ENCODE data around the gene TNKS1BP1. TPM values are rescaled to one million over a fixed set of nuclear protein-coding genes. Genes with fewer than 3 reads are reported as not detected.

Gene TNKS1BP1
- total and polyA plus RNA-seq, 9 of the 15 experiments (the other 6 are each of a cell fraction or from before 2014, with no cell fraction given): 1.1 to 47.2 (median 10.9) TPM

GRCh38 chr11:57321388-57322255 is 3.1 kb downstream of the TNKS1BP1 start:
- DNase-seq (ENCODE audit: extremely low read depth in 1 of 4, low spot score in 3 of 4): peak; percentile 66 to 89 (median 78)
- peaks cover 7% of the 10 kb centered on the region for H3K9me1 ChIP-seq (ENCODE audit: control insufficient read depth, insufficient read depth, low read length)
- H3K27me3 ChIP-seq (ENCODE audit: control insufficient read depth in 2 of 2, insufficient read depth in 2 of 2, low read length in 2 of 2): no peaks in the 10 kb centered on the region
- intact Hi-C loops (cut with micrococcal nuclease) (loop anchor here (1.0 kb wide), 1 partner anchor 10 kb away; no protein-coding TSS in a partner anchor), in situ Hi-C loops (cut with MboI) (no loop called here)
- H3K4me2 ChIP-seq (ENCODE audit: insufficient read depth, low read length): peak overlapping the region; percentile 78
- no peaks in the 10 kb centered on the region for H3K9me3 ChIP-seq (replicated peaks; ENCODE audit: control insufficient read depth, insufficient read depth, low read depth, low read length)
- H3K9ac ChIP-seq (ENCODE audit: insufficient read depth in 1 of 2, low read depth in 2 of 2, low read length in 2 of 2): peak overlapping the region; percentile 7 to 87; a peak in 3 of 4 replicates
- peaks cover 45 to 61% of the 10 kb centered on the region in 2 experiments for H3K4me1 ChIP-seq (replicated peaks in 1 of 2; ENCODE audit: control insufficient read depth in 2 of 2, insufficient read depth in 2 of 2, low read length in 2 of 2)
- H3K79me2 ChIP-seq (ENCODE audit: control insufficient read depth, insufficient read depth, low read length): peaks cover 39% of the 10 kb centered on the region
- peak; percentile 11 for FAIRE-seq
- peak overlapping the region; percentile 49 for H3K27ac ChIP-seq (ENCODE audit: extremely low read depth, low read depth, low read length)
- H2AFZ ChIP-seq (ENCODE audit: low read depth, low read length): no peak overlapping the region; the same call in 1 of the 2 replicates
- ChIA-PET POLR2A (interaction anchor here (0.6 to 6.3 kb wide), 11 partner anchors 9 to 464 kb away, joined by 3 to 68 read pairs (median 3); no protein-coding TSS in a partner anchor), CTCF (ENCODE audit: low intra/inter-chr PET ratio) (interaction anchor here (0.6 kb wide), 1 partner anchor 19 kb away, joined by 3 read pairs; no protein-coding TSS in a partner anchor)
- H3K36me3 ChIP-seq (ENCODE audit: control insufficient read depth, insufficient read depth, low read length): peaks cover 56% of the 10 kb centered on the region
- no peak; the same call in 2 of the 3 replicates for ATAC-seq
- peak overlapping the region; percentile 18 for H3K4me3 ChIP-seq
- peaks cover 7% of the 10 kb centered on the region for H4K20me1 ChIP-seq (replicated peaks; ENCODE audit: control insufficient read depth, insufficient read depth, low read length)
- no TSS peak for BruUV-seq (replicated peaks)
- 10% methylated on average over 6 of the region's 6 CpGs for WGBS (ENCODE audit: insufficient coverage, low coverage, missing lambda C conversion rate)
- TF ChIP-seq, protein P1, sequence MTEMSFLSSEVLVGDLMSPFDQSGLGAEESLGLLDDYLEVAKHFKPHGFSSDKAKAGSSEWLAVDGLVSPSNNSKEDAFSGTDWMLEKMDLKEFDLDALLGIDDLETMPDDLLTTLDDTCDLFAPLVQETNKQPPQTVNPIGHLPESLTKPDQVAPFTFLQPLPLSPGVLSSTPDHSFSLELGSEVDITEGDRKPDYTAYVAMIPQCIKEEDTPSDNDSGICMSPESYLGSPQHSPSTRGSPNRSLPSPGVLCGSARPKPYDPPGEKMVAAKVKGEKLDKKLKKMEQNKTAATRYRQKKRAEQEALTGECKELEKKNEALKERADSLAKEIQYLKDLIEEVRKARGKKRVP (CRISPR knock-in tag; IDR thresholded peaks at IDR 0.05): no peak
- TF ChIP-seq KAT8 (IDR thresholded peaks at IDR 0.05; ENCODE audit: low read depth): no peak
- no peak for TF ChIP-seq ZNF830 (CRISPR knock-in tag; IDR thresholded peaks at IDR 0.05)
- peak; percentile 74 for TF ChIP-seq RBBP5 (IDR thresholded peaks at IDR 0.05; ENCODE audit: borderline replicate concordance, insufficient read depth, low read length, poor library complexity, severe bottlenecking)
- peak; percentile 32; the same call in 1 of the 2 replicates for TF ChIP-seq HDAC2 (IDR thresholded peaks at IDR 0.05)
- TF ChIP-seq NR4A1 (CRISPR knock-in tag; IDR thresholded peaks at IDR 0.05): no peak
- no peak for TF ChIP-seq NR4A1 (tag; IDR thresholded peaks at IDR 0.05)
- TF ChIP-seq TFAM (CRISPR knock-in tag; conservative IDR thresholded peaks at IDR 0.05): no peak
- no peak for TF ChIP-seq HDAC8 (tag; IDR thresholded peaks at IDR 0.05)
- TF ChIP-seq MTA2 (IDR thresholded peaks at IDR 0.05; ENCODE audit: low read depth): no peak
- no peak for TF ChIP-seq EP400 (IDR thresholded peaks at IDR 0.05)
- no peak for TF ChIP-seq MCM2 (IDR thresholded peaks at IDR 0.05; ENCODE audit: low read depth)
- no peak for TF ChIP-seq POLR2H (tag; IDR thresholded peaks at IDR 0.05; ENCODE audit: low read depth)
- TF ChIP-seq ZNF124 (CRISPR knock-in tag; IDR thresholded peaks at IDR 0.05): no peak
- TF ChIP-seq ZNF140 (CRISPR knock-in tag; IDR thresholded peaks at IDR 0.05): no peak
- TF ChIP-seq CREB3L1 (IDR thresholded peaks at IDR 0.05; ENCODE audit: borderline replicate concordance, low read depth): no peak
- TF ChIP-seq MYC (IDR thresholded peaks at IDR 0.05; ENCODE audit: low read depth, low read length): no peak
- no peak for TF ChIP-seq MYC (CRISPR knock-in tag; IDR thresholded peaks at IDR 0.05; ENCODE audit: borderline replicate concordance, low read depth)
- no peak for TF ChIP-seq CAMTA2 (CRISPR knock-in tag; conservative IDR thresholded peaks at IDR 0.05)
- peak; percentile 91 for TF ChIP-seq NFIC (IDR thresholded peaks at IDR 0.05)
- no peak for TF ChIP-seq ZNF507 (tag; conservative IDR thresholded peaks at IDR 0.05)
- no peak for TF ChIP-seq PHF20 (IDR thresholded peaks at IDR 0.05; ENCODE audit: partially characterized antibody)
- peak; percentile 44; the same call in 1 of the 2 replicates for TF ChIP-seq ATF7 (IDR thresholded peaks at IDR 0.05)

All from K562 (cell line).